Right hindlimb (tissue), 1 donor: ENCODE results near the gene CBLN1.
A peak's percentile ranks its signal among the peaks of the same experiment; 100 is the strongest.

Source experiments
- DNase-seq: peaks from one replicate; pipeline ENCODE4 v3.0.0-alpha.2; 2018

Gene CBLN1

DNA sequence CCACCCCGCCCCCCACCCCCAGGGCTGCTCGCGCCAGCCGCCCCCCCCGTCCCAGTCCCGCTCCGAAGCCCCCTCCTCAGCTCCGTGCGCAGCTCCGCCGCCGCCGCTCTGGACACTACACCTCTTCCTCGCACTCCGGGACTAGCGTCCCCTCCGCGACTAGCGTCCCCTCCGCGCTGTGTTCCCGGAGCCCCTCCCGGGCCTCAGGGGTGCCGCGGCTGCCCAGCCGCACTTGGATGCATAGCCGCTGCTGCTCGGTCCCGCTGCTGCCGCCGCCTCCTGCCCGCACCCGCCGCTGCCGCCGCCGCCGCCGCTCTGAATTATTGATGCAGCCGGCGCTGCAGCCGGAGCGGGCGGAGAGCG, at the start of gene CBLN1:
Gene CBLN1 (minus strand): TSS at position 359 of the 363 bp plus-strand sequence. CDS start 373 bp downstream, outside the sequence.
- no peak for DNase-seq

GRCh38 chr16:49330562-49331201, 49.0 kb upstream of the CBLN1 start:
- DNase-seq = no peak

GRCh38 chr16:49328325-49328724, 46.7 kb upstream of the CBLN1 start:
- no peak for DNase-seq

DNA sequence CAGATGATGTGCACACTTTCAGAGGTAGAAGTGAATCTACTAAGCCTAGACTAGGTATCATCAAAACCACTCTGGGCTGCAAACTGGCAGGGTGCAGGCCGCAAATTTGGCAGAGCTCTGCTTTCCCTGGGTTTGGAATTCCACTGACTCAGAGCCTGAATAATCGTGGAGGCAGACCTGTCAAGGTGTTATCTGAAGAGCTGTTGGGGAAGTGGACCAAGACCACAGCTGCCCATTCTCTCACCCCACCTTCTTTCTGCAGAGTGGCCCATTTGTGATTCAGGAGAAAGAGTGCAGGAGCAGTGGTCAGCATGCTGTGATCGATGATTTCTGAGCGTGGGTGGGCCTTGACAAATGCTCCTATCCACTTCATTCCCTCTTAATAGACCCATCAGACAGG, 45.8 kb upstream of the CBLN1 start:
- no peak for DNase-seq

DNA sequence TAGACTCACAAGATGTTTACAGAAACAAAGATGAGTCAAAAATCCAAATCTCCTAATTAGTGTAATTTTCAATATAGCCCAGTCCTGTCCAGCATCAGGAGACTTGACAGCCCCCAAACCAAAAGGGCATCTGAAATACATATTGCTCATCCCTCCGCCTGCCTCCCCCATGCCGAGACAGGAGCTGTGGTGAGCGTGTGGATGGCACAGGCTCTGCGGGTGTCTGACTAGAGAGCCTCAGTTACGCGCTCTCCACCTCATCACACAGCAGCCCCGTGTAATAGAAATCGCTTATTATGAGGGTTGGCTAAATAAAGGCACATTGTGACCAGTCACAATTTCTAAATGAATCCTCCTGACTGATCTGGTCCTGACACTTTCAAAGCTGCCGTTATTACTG, 43.1 kb upstream of the CBLN1 start:
- no peak for DNase-seq

DNA sequence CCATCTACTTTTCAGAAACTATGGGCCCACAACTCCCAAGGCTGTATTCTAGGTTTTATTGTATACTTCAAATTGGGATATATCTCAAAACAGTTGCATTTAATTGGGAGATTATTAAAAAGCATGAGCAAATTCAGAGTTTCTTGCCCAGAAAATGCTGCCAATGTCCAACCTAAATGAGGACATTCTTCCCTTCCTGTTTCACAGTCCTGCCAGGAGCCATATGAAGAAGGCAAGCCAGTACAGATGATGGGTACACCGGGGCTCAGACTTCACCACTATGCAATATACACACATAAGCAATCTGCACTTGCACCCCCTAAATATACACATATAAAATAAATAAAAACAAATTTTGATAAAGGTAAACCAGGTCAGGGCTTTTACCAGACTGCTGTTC, 34.0 kb upstream of the CBLN1 start:
- DNase-seq = no peak

- no peak for DNase-seq
These were observed 30.8 kb upstream of the CBLN1 start for GRCh38 chr16:49312389-49312985.

DNA sequence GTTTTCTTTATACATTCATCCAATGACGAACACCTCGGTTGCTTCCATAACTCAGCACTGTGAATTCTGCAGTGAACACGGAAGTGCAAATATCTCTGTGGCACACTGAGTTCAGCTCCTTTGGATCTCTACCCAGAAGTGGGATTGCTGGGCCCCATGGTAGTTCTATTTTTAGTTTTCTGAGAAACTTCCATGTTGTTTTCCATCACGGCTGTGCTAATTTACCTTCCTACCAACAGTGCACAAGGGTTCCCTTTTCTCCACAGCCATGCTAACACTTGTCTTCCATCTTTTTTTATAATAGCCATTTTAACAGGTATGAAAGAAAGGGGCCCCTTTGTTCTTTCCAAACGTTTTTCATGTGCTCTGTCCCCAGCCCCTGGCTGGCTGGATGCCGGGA, 30.2 kb upstream of the CBLN1 start:
- no peak for DNase-seq

DNA sequence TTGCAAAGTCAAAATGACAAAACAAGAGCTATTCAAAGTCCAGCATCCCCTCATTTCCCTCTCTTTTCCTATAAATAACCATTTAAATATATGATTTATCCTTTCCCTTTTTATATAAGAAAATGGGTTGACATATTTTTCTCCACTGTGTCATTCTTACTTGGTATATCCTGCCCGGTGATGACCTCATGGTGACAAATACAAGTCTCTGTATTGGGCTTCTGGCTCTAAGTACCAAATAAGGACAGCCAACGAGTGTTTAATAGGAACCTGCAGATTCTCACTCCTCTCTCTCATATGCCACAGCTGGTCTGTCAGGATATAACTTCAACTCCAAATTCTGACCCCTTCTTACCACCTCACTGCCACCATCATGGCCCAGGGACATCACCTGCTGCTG, 25.5 kb upstream of the CBLN1 start:
- no peak for DNase-seq

GRCh38 chr16:49305406-49305805, 23.8 kb upstream of the CBLN1 start:
- DNase-seq = no peak

- DNase-seq = no peak
These were observed 10.8 kb upstream of the CBLN1 start for GRCh38 chr16:49292413-49292812.

- no peak for DNase-seq
These were observed 5.9 kb upstream of the CBLN1 start for GRCh38 chr16:49287572-49287971.

- DNase-seq = no peak
These were observed 3.3 kb upstream of the CBLN1 start for GRCh38 chr16:49284962-49285361.

GRCh38 chr16:49283376-49284049, 1.9 kb upstream of the CBLN1 start:
- no peak for DNase-seq

- DNase-seq = no peak
These were observed 1.2 kb upstream of the CBLN1 start for GRCh38 chr16:49282690-49283375.

GRCh38 chr16:49281843-49282642, 405 bp upstream of the CBLN1 start:
- DNase-seq = peak; percentile 87

- DNase-seq = no peak
These were observed 732 bp downstream of the CBLN1 start for GRCh38 chr16:49280841-49281371.

DNA sequence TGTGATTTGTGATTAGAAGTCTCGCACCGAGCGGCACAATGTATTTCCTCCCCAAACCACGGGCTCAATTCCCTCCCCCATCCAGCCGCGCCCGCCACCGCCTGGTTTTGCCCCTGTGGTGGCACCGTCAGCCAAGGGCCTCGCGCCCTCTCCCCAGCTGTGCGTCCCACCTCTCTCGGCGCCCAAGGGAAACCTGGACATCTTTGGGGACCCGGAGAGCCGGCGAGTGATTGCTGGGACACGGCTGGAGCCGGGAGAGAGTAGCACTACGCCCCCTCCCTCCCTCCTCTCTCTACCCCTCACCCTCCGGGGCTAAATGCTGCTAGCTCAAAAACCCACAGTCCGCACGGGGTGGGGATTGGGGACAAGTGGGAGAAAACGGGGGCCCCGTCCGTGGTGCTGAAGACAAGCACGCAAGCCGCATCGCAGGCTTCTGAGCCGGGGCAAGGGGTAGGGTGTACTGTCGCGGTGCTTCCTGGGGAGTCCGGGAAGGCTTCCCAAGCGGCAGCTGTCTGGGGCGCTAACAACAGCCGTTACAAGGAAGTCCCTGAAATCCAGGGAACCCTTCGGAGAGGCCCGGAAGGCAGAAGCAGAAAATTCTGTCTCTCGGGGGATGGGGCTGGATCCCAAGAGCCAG, 1.4 kb downstream of the CBLN1 start:
- peak; percentile 38 for DNase-seq

- no peak for DNase-seq
These were observed 2.5 kb downstream of the CBLN1 start for GRCh38 chr16:49278944-49279725.

GRCh38 chr16:49278567-49278827, 3.1 kb downstream of the CBLN1 start:
- no peak for DNase-seq

- no peak for DNase-seq
These were observed 3.7 kb downstream of the CBLN1 start for GRCh38 chr16:49277766-49278566.
